Tibial artery (tissue), 4 donors: ENCODE measurements around the gene CDC20.
A peak's percentile ranks its signal among the peaks of the same experiment; 100 is the strongest.

Source experiments
- DNase-seq, 2 donors: peaks; one replicate each; pipeline ENCODE4 v3.0.0-alpha.2; 2019
- H3K27ac ChIP-seq, 2 donors: fragments of 200-600 bp; sonication (generic) in 1 of 2; 1 replicate in 1 of 2; 2 replicates in 1 of 2; pipeline ENCODE4 v1.5.1; 2018 to 2019; ENCODE audit warnings: mild to moderate bottlenecking in 1 of 2
- H3K27me3 ChIP-seq, 2 donors: fragments of 200-600 bp; sonication (generic) in 1 of 2; one replicate each; pipeline versions ENCODE4 v1.5.1 to v1.6.0; 2016 to 2019
- H3K36me3 ChIP-seq, 3 donors: fragments of 200-600 bp; sonication (generic) in 2 of 3; one replicate each; pipeline ENCODE4 v1.5.1; 2016 to 2019; ENCODE audit warnings: mild to moderate bottlenecking in 2 of 3
- H3K4me1 ChIP-seq, 4 donors: fragments of 200-600 bp; sonication (generic) in 2 of 4; 1 replicate in 3 of 4; 2 replicates in 1 of 4; pipeline ENCODE4 v1.5.1; 2016 to 2019
- H3K4me3 ChIP-seq, 2 donors: fragments of 200-600 bp; sonication (generic) in 1 of 2; 1 replicate in 1 of 2; 2 replicates in 1 of 2; pipeline ENCODE4 v1.5.1; 2018 to 2019; ENCODE audit warnings: mild to moderate bottlenecking in 2 of 2
- H3K9me3 ChIP-seq, 3 donors: fragments of 200-600 bp; sonication (generic) in 1 of 3; one replicate each; pipeline ENCODE4 v1.5.1; 2016 to 2019
- intact Hi-C: fragments of 100-400 bp; cut with DNase I; formaldehyde crosslinking; loops from one replicate; pipeline ENCODE4 v1.15.0; 2023; ENCODE audit warnings: low total_unique reads
- TF ChIP-seq, protein P1 (sequence below), 2 experiments: fragments of 200-600 bp in 1 of 2; fragments of 450-650 bp in 1 of 2; IDR thresholded peaks; one replicate each; pipeline ENCODE4 v1.5.1; 2017 to 2019; ENCODE audit warnings: antibody characterized with exemption in 2 of 2, mild to moderate bottlenecking in 1 of 2, moderate library complexity in 1 of 2

The CDC20 gene

DNA sequence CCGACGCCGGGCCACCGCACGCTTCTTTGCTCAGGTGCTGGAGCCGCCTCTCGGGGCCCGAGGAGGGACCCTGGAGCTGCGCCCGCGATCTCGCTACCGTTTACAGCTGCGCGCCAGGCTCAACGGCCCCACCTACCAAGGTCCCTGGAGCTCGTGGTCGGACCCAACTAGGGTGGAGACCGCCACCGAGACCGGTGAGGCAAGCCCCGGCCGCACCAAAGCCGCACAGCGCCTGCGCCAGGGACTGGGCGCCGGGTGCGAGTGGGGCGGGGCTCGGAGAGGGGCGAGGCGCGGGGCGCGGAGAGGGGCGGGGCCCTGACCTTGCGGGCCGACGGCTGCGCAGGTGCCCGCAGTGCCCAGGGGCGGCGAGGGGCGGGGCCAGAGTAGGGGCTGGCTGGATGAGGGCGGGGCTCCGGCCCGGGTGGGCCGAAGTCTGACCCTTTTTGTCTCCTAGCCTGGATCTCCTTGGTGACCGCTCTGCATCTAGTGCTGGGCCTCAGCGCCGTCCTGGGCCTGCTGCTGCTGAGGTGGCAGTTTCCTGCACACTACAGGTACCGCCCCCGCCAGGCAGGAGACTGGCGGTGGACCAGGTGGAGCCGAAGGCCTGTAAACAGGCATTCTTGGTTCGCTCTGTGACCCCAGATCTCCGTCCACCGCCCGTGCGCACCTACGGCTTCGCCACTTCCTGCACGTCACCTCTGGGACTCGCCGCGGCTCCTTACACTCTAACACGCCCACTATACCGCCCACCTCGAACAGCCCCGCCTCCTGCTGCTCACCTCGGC is 9.8 kb upstream of the CDC20 start:
- DNase-seq: peak; percentile 65 to 89
- TF ChIP-seq, protein P1, sequence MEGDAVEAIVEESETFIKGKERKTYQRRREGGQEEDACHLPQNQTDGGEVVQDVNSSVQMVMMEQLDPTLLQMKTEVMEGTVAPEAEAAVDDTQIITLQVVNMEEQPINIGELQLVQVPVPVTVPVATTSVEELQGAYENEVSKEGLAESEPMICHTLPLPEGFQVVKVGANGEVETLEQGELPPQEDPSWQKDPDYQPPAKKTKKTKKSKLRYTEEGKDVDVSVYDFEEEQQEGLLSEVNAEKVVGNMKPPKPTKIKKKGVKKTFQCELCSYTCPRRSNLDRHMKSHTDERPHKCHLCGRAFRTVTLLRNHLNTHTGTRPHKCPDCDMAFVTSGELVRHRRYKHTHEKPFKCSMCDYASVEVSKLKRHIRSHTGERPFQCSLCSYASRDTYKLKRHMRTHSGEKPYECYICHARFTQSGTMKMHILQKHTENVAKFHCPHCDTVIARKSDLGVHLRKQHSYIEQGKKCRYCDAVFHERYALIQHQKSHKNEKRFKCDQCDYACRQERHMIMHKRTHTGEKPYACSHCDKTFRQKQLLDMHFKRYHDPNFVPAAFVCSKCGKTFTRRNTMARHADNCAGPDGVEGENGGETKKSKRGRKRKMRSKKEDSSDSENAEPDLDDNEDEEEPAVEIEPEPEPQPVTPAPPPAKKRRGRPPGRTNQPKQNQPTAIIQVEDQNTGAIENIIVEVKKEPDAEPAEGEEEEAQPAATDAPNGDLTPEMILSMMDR (IDR thresholded peaks at IDR 0.05): no peak
- Histone ChIP-seq H3K27ac (peak overlapping the region; percentile 86 to 93), H3K36me3 (no peaks in the 10 kb centered on the region), H3K4me1 (peaks cover 0 to 19% (median 10%) of the 10 kb centered on the region in 4 donors), H3K4me3 (peak overlapping the region; percentile 59 to 82), H3K27me3 (no peaks in the 10 kb centered on the region), H3K9me3 (no peaks in the 10 kb centered on the region)
- intact Hi-C loops: loop anchor here (10.0 kb wide), 1 partner anchor 424 kb away; no protein-coding TSS in a partner anchor

DNA sequence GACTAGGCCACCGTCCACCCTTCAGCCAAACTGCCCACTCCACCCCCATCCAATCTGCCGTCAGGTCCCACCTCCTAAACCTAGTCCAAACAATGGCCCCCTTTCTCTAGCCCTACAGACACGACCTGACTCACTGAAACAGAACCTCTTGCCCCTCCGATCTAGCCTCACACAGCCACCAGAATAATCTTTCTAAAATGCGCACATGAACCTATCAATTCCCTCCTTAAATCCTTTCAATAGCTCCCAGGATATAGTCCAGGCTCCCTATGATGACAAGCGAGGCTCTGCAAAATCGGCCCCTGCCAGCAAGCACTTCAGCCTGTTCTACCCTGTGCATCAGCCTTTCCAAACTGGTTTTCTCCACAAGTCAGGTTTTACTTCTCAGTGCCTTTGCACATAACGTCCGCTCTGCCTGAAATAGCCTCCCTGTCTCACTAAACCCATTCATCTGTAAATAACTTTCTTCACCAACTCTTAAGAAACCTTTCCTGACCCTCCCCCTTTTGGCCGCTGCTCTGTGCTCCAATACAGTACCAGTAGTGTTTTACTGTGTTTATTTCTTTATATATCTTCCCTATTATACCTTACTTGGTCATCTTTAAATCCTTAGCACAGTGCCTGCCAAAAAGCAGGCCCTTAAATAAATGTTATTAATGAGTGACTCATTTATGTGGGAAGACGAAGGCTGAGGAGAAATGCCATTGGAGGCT is 9.0 kb upstream of the CDC20 start:
- Histone ChIP-seq H3K4me3 (peak overlapping the region; percentile 59 to 82), H3K9me3 (no peaks in the 10 kb centered on the region), H3K27me3 (no peaks in the 10 kb centered on the region), H3K27ac (peak overlapping the region; percentile 86 to 93), H3K36me3 (no peaks in the 10 kb centered on the region), H3K4me1 (peaks cover 0 to 15% (median 10%) of the 10 kb centered on the region in 4 donors)
- DNase-seq: peak; percentile 30 to 66
- intact Hi-C loops: loop anchor here (5.0 to 10.0 kb wide), 2 partner anchors 38 to 425 kb away; partner anchors contain the start of genes MED8 and SZT2
- TF ChIP-seq, protein P1 (IDR thresholded peaks at IDR 0.05): no peak

DNA sequence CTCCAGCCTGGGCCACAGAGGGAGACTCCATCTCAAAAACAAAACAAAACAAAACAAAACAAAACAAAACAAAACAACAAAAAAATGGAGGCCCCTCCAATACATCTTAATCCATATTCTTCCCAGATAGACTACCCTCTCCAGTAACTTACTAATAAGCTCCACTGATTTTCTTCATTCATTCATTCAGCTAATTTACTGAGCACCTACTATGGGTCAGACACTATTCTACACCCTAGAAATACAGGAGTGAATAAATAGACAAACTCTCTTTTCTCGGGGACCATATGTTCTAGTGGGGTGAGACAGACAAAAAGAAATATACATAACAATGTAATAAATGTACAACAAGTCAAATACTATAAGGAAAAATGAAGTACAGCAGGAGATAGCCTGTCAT is 7.8 kb upstream of the CDC20 start:
- H3K4me3 ChIP-seq: no peak overlapping the region
- no peaks in the 10 kb centered on the region for H3K9me3 ChIP-seq
- no peaks in the 10 kb centered on the region for H3K36me3 ChIP-seq
- TF ChIP-seq, protein P1 (IDR thresholded peaks at IDR 0.05): no peak
- peaks cover 0 to 15% (median 10%) of the 10 kb centered on the region in 4 donors for H3K4me1 ChIP-seq
- no peak for DNase-seq
- H3K27ac ChIP-seq: no peak overlapping the region
- intact Hi-C loops: loop anchor here (5.0 kb wide), 1 partner anchor 36 kb away; the partner anchor contains the start of genes MED8 and SZT2
- H3K27me3 ChIP-seq: no peaks in the 10 kb centered on the region

DNA sequence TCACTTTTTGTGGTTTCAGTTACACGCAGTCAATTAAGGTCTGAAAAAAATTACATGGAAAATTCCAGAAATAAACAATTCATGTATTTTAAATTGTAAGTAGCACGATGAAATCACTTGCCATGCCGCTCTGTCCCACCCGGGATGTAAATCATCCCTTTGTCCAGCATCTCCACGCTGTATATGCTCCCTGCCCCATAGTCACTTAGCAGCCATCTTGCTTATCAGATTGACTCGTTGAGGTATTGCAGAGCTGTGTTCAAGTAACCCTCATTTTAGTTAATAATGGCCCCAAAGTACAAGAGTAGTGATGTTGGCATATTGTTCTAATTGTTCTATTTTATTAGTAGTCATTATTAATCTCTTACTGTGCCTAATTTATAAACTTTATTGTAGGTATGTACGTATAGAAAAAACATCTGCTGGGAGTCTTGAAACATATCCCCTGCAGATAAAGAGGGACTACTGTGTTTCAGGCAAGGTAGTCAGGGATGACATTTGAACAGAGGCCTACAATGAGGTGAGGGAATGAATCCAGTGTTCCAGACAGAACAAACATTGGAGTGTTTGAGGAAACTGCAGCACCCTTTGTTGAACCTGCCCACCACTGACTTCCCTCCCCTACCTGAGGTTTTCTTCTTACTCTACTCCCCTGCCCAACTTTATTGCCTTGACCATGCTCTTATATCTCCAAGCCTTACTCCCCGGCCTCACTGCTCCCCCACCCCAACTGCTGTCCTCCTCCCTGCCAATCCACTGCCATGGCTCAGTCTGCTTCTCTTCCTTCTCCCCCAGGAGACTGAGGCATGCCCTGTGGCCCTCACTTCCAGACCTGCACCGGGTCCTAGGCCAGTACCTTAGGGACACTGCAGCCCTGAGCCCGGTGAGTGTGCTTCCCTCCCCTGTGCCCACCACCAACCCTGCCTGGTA is 7.1 kb upstream of the CDC20 start:
- intact Hi-C loops: loop anchor here (5.0 kb wide), 1 partner anchor 36 kb away; the partner anchor contains the start of genes MED8 and SZT2
- Histone ChIP-seq H3K4me1 (peaks cover 0 to 15% (median 10%) of the 10 kb centered on the region in 4 donors), H3K27me3 (no peaks in the 10 kb centered on the region), H3K27ac (no peak overlapping the region), H3K9me3 (no peaks in the 10 kb centered on the region), H3K4me3 (no peak overlapping the region), H3K36me3 (no peaks in the 10 kb centered on the region)
- DNase-seq: no peak
- TF ChIP-seq, protein P1 (IDR thresholded peaks at IDR 0.05): no peak

DNA sequence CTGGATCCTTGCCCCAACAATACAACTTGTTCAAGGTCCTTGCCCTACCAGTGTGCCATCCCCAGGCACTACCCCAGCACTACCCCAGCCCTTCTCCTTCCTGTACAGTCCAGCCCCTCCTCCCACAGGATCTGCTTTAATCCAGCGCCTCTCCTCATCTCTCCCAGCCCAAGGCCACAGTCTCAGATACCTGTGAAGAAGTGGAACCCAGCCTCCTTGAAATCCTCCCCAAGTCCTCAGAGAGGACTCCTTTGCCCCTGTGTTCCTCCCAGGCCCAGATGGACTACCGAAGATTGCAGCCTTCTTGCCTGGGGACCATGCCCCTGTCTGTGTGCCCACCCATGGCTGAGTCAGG is 6.5 kb upstream of the CDC20 start:
- H3K9me3 ChIP-seq: no peaks in the 10 kb centered on the region
- H3K4me1 ChIP-seq: peaks cover 0 to 15% (median 10%) of the 10 kb centered on the region in 4 donors
- DNase-seq: no peak
- H3K36me3 ChIP-seq: no peaks in the 10 kb centered on the region
- H3K27me3 ChIP-seq: no peaks in the 10 kb centered on the region
- H3K4me3 ChIP-seq: no peak overlapping the region
- intact Hi-C loops: loop anchor here (5.0 kb wide), 1 partner anchor 35 kb away; the partner anchor contains the start of genes MED8 and SZT2
- TF ChIP-seq, protein P1 (IDR thresholded peaks at IDR 0.05): no peak
- H3K27ac ChIP-seq: no peak overlapping the region
